Activated CD4-positive, alpha-beta T cell treated with anti-CD3 and anti-CD28 coated beads, Interleukin-10, Interleukin-2, amounts not matched to agents 100 ng/mL and 50 ng/mL, durations not matched to agents 16 hours and 8 hours (primary cell): ENCODE measurements around the gene C8G.

ENCODE experiments used
- DNase-seq: peaks from one replicate; pipeline ENCODE4 v3.0.0-alpha.2; 2020

Gene C8G

GRCh38 chr9:136955943-136956335 lies 10.9 kb downstream of the C8G start:
- DNase-seq: no peak

- no peak for DNase-seq
Observed at GRCh38 chr9:136956604-136957003, 11.6 kb downstream of the C8G start.

GRCh38 chr9:136957461-136957860 lies 12.4 kb downstream of the C8G start:
- DNase-seq: no peak

- DNase-seq: no peak
Observed at GRCh38 chr9:136957901-136958300, 12.9 kb downstream of the C8G start.

GRCh38 chr9:136958473-136958872 lies 13.4 kb downstream of the C8G start:
- no peak for DNase-seq

GRCh38 chr9:136958898-136959850 lies 14.1 kb downstream of the C8G start:
- DNase-seq: no peak

GRCh38 chr9:136960212-136960937 lies 15.3 kb downstream of the C8G start:
- DNase-seq: no peak

- no peak for DNase-seq
Observed at GRCh38 chr9:136960938-136961275, 15.9 kb downstream of the C8G start.

GRCh38 chr9:136961279-136962065 lies 16.4 kb downstream of the C8G start:
- no peak for DNase-seq

GRCh38 chr9:136962163-136962562 lies 17.1 kb downstream of the C8G start:
- DNase-seq: no peak

- DNase-seq: no peak
Observed at GRCh38 chr9:136962701-136963248, 17.7 kb downstream of the C8G start.

- no peak for DNase-seq
Observed at GRCh38 chr9:136963341-136963740, 18.3 kb downstream of the C8G start.

GRCh38 chr9:136963751-136964150 lies 18.7 kb downstream of the C8G start:
- DNase-seq: no peak

GRCh38 chr9:136964171-136964689 lies 19.2 kb downstream of the C8G start:
- no peak for DNase-seq

- DNase-seq: no peak
Observed at GRCh38 chr9:136964833-136965422, 19.9 kb downstream of the C8G start.

- DNase-seq: peak; percentile 38
Observed at GRCh38 chr9:136965771-136966484, 20.9 kb downstream of the C8G start.

GRCh38 chr9:136968333-136969127 lies 23.5 kb downstream of the C8G start:
- DNase-seq: no peak

- no peak for DNase-seq
Observed at GRCh38 chr9:136969150-136969549, 24.1 kb downstream of the C8G start.

- DNase-seq: no peak
Observed at GRCh38 chr9:136969774-136970173, 24.7 kb downstream of the C8G start.

GRCh38 chr9:136970361-136970760 lies 25.3 kb downstream of the C8G start:
- DNase-seq: no peak

GRCh38 chr9:136971746-136972145 lies 26.7 kb downstream of the C8G start:
- DNase-seq: no peak
